ENCODE results near the gene C2orf42.
"Not testable (repeated sequence)": the region's sequence is repeated elsewhere in the genome, so short reads cannot be mapped to it uniquely, and the experiment has no call there.

C2orf42 gene

GRCh38 chr2:70169654-70170245, 21.1 kb downstream of the C2orf42 start:
- DNase-seq: not testable (repeated sequence)

- no peak for DNase-seq
Measured at GRCh38 chr2:70161069-70161534, 29.7 kb downstream of the C2orf42 start.

- no peak for DNase-seq
Measured at GRCh38 chr2:70160545-70160944, 30.3 kb downstream of the C2orf42 start.

GRCh38 chr2:70149130-70149686, 41.6 kb downstream of the C2orf42 start:
- not testable (repeated sequence) for DNase-seq

GRCh38 chr2:70148211-70148760, 42.5 kb downstream of the C2orf42 start:
- not testable (repeated sequence) for DNase-seq

- no peak for DNase-seq
Measured at GRCh38 chr2:70145851-70146739, 44.7 kb downstream of the C2orf42 start.

- no peak for DNase-seq
Measured at GRCh38 chr2:70145144-70145490, 45.7 kb downstream of the C2orf42 start.

- peak in 1 of 2 experiments; percentile 8 for DNase-seq
Measured at GRCh38 chr2:70144443-70145143, 46.2 kb downstream of the C2orf42 start.

- no peak for DNase-seq
Measured at GRCh38 chr2:70143314-70144150, 47.3 kb downstream of the C2orf42 start.

GRCh38 chr2:70142590-70143313, 48.1 kb downstream of the C2orf42 start:
- peak; percentile 98 to 99 for DNase-seq

- DNase-seq: peak in 1 of 2 experiments; percentile 81
Measured at GRCh38 chr2:70141902-70142589, 48.8 kb downstream of the C2orf42 start.

- peak; percentile 99 for DNase-seq
Measured at GRCh38 chr2:70141212-70141901, 49.5 kb downstream of the C2orf42 start.

GRCh38 chr2:70140791-70141211, 50.0 kb downstream of the C2orf42 start:
- no peak for DNase-seq

GRCh38 chr2:70134323-70134983, 56.4 kb downstream of the C2orf42 start:
- DNase-seq: not testable (repeated sequence)

- peak in 1 of 2 experiments; percentile 41 for DNase-seq
Measured at GRCh38 chr2:70133491-70134322, 57.1 kb downstream of the C2orf42 start.

GRCh38 chr2:70133127-70133452, 57.7 kb downstream of the C2orf42 start:
- DNase-seq: no peak

- DNase-seq: peak; percentile 77 to 84
Measured at GRCh38 chr2:70132244-70133126, 58.3 kb downstream of the C2orf42 start.
